B cell (primary cell): Measurements from ENCODE around the gene ITIH2. TPM values are rescaled to one million over a fixed set of nuclear protein-coding genes. Genes with fewer than 3 reads are reported as not detected.

Source experiments
- ATAC-seq: fragments of 200-7000 bp; cut with Tn5 transposase; one replicate; pipeline ENCODE4 v1.10.0; 2021; ENCODE audit warnings: low read depth, mild to moderate bottlenecking, moderate number of reproducible peaks, moderate library complexity
- CTCF ChIA-PET: fragments of 350-600 bp; sonication (Branson Sonifier 250); formaldehyde crosslinking; loops from one replicate; lab custom pipeline; 2021; ENCODE audit warnings: antibody characterized with exemption, inconsistent platforms; lab: Charles Lee
- POLR2A ChIA-PET: fragments of 350-600 bp; sonication (Branson Sonifier 250); formaldehyde crosslinking; loops from one replicate; lab custom pipeline; 2021; ENCODE audit warnings: antibody characterized with exemption; lab: Charles Lee
- DNase-seq: peaks from one replicate; pipeline ENCODE4 v3.0.0; 2013
- H2AFZ ChIP-seq: 2 replicates; pipeline ENCODE4 v1.6.1; 2012; ENCODE audit warnings: mild to moderate bottlenecking, low read depth, low read length; ENCODE audit not compliant: insufficient read depth, poor library complexity, severe bottlenecking
- H3K27ac ChIP-seq, 2 donors: 1 replicate in 1 of 2; 2 replicates in 1 of 2; pipeline ENCODE4 v1.5.1; 2012 to 2013; ENCODE audit warnings: low read length in 2 of 2, mild to moderate bottlenecking in 2 of 2, moderate library complexity in 1 of 2
- H3K27me3 ChIP-seq, 4 experiments: fragments of 200-600 bp in 1 of 4; sonication (generic) in 1 of 4; replicated peaks in 1 of 4; 1 replicate in 2 of 4; 2 replicates in 2 of 4; pipeline versions ENCODE4 v1.6.1 to v1.7.0; 2013 to 2016; ENCODE audit warnings: low read length in 3 of 4, mild to moderate bottlenecking in 2 of 4, mixed read lengths in 1 of 4, moderate library complexity in 1 of 4; ENCODE audit not compliant: insufficient read depth in 4 of 4, control insufficient read depth in 3 of 4; ENCODE audit errors: control extremely low read depth in 1 of 4
- H3K36me3 ChIP-seq, 2 experiments: replicated peaks in 1 of 2; 1 replicate in 1 of 2; 2 replicates in 1 of 2; pipeline versions ENCODE4 v1.6.1 to v1.7.1; 2013; ENCODE audit warnings: low read length in 1 of 2; ENCODE audit not compliant: insufficient read depth in 2 of 2, control insufficient read depth in 1 of 2; ENCODE audit errors: control extremely low read depth in 1 of 2, extremely low read depth in 1 of 2
- H3K4me1 ChIP-seq, 2 donors: fragments of 200-600 bp in 1 of 2; sonication (generic) in 1 of 2; 1 replicate in 1 of 2; 2 replicates in 1 of 2; pipeline versions ENCODE4 v1.5.1 to v1.6.1; 2013 to 2017; ENCODE audit warnings: low read length in 2 of 2; ENCODE audit not compliant: control insufficient read depth in 2 of 2, insufficient read depth in 2 of 2
- H3K4me2 ChIP-seq: replicated peaks from 2 replicates; pipeline ENCODE3; 2012; ENCODE audit warnings: mild to moderate bottlenecking, low read depth, low read length; ENCODE audit not compliant: poor library complexity, severe bottlenecking
- H3K4me3 ChIP-seq, 5 experiments: fragments of 200-600 bp in 1 of 5; sonication (generic) in 1 of 5; 1 replicate in 3 of 5; 2 replicates in 2 of 5; pipeline versions ENCODE4 v1.5.1 to v1.7.0; 2011 to 2016; ENCODE audit warnings: low read length in 4 of 5, mild to moderate bottlenecking in 4 of 5, low read depth in 2 of 5, control low read depth in 1 of 5, moderate library complexity in 1 of 5; ENCODE audit not compliant: insufficient read depth in 1 of 5; ENCODE audit errors: control extremely low read depth in 1 of 5, extremely low read depth in 1 of 5
- H3K79me2 ChIP-seq: fragments of 200-600 bp; sonication (generic); one replicate; pipeline ENCODE4 v1.6.0; 2016; ENCODE audit warnings: low read length; ENCODE audit not compliant: control insufficient read depth, insufficient read depth
- H3K9ac ChIP-seq: fragments of 200-600 bp; sonication (generic); 2 replicates; pipeline ENCODE4 v1.6.1; 2017; ENCODE audit warnings: mild to moderate bottlenecking, low read length, moderate library complexity
- H3K9me3 ChIP-seq, 3 donors: one replicate each; pipeline versions ENCODE4 v1.6.1 to v1.7.1; 2013; ENCODE audit warnings: low read length in 2 of 3; ENCODE audit not compliant: control insufficient read depth in 2 of 3, insufficient read depth in 1 of 3; ENCODE audit errors: control extremely low read depth in 1 of 3
- H4K20me1 ChIP-seq: 2 replicates; pipeline ENCODE4 v1.6.0; 2012; ENCODE audit warnings: mild to moderate bottlenecking, low read length; ENCODE audit not compliant: insufficient read depth, control insufficient read depth, poor library complexity, severe bottlenecking
- H3K27ac Mint-ChIP-seq: one replicate; pipeline ENCODE4 v1.8.0; 2021; ENCODE audit warnings: mixed read lengths
- H3K27me3 Mint-ChIP-seq: one replicate; pipeline ENCODE4 v1.8.0; 2021; ENCODE audit warnings: mixed read lengths
- H3K4me1 Mint-ChIP-seq: one replicate; pipeline ENCODE4 v1.8.0; 2021; ENCODE audit warnings: mixed read lengths
- H3K4me3 Mint-ChIP-seq: one replicate; pipeline ENCODE4 v1.8.0; 2021; ENCODE audit warnings: mixed read lengths
- H3K9me3 Mint-ChIP-seq: one replicate; pipeline ENCODE4 v1.8.0; 2022; ENCODE audit warnings: mixed read lengths; ENCODE audit not compliant: insufficient read depth
- CTCF ChIP-seq: fragments of 200-600 bp; IDR thresholded peaks from one replicate; pipeline ENCODE4 v1.8.0; 2022; ENCODE audit warnings: antibody characterized with exemption, mild to moderate bottlenecking
- EZH2 ChIP-seq: IDR thresholded peaks from 2 replicates; pipeline ENCODE4 v1.6.1; 2012; ENCODE audit warnings: borderline replicate concordance, low read depth, mild to moderate bottlenecking, moderate library complexity, low read length; ENCODE audit not compliant: insufficient read depth, poor library complexity, severe bottlenecking
- WGBS: methylation state at CpG from one replicate; pipeline ENCODE4 v1.1.5; 2013; ENCODE audit warnings: missing lambda C conversion rate; ENCODE audit not compliant: insufficient coverage; 5-methylcytosine and 5-hydroxymethylcytosine counted together
- intact Hi-C: fragments of 100-400 bp; cut with micrococcal nuclease; formaldehyde crosslinking; loops from one replicate; pipeline ENCODE4 v1.10.0; 2022
- polyA plus RNA-seq: library from polyadenylated mRNA; depleted of rRNA; stranded (reverse); fragments of >200 nt; gene quantifications from 2 replicates; pipeline ENCODE4 v1.2.3, GENCODE V29; 2012
- total RNA-seq, 2 donors: library from RNA; stranded (reverse); fragments of 120-200 nt in 1 of 2; gene quantifications; 1 replicate in 1 of 2; 2 replicates in 1 of 2; pipeline versions ENCODE4 v1.2.3 to v1.2.4, GENCODE V29; 2013 to 2022

ITIH2 gene
- total and polyA plus RNA-seq, 2 donors (not counting 1 experiment from before 2014, with no cell fraction given): not detected

- Mint-ChIP-seq H3K4me3 (no peak overlapping the region), H3K27ac (no peak overlapping the region), H3K27me3 (peaks cover 54% of the 10 kb centered on the region), H3K9me3 (no peaks in the 10 kb centered on the region), H3K4me1 (no peaks in the 10 kb centered on the region)
- Histone ChIP-seq H3K4me3 (no peak overlapping the region), H3K36me3 (no peaks in the 10 kb centered on the region), H3K4me2 (no peak overlapping the region), H2AFZ (no peak overlapping the region), H4K20me1 (no peaks in the 10 kb centered on the region), H3K9ac (no peak overlapping the region), H3K4me1 (no peaks in the 10 kb centered on the region), H3K9me3 (no peaks in the 10 kb centered on the region), H3K27me3 (peaks cover 0 to 4% (median 2%) of the 10 kb centered on the region in 4 experiments), H3K27ac (no peak overlapping the region), H3K79me2 (no peaks in the 10 kb centered on the region)
- 100% methylated on average over 1 of the region's 3 CpGs for WGBS
- TF ChIP-seq EZH2: no peak
- no peak for TF ChIP-seq CTCF
- ATAC-seq (no peak), DNase-seq (no peak)
- ChIA-PET POLR2A (no interaction called here), CTCF (interaction anchor here (0.7 kb wide), 1 partner anchor 1035 kb away, joined by 5 read pairs; no protein-coding TSS in a partner anchor)
- intact Hi-C loops: no loop called here
These were observed 2.2 kb downstream of the ITIH2 start for GRCh38 chr10:7705341-7705740.

GRCh38 chr10:7706534-7707073 lies 3.5 kb downstream of the ITIH2 start:
- WGBS: 80% methylated on average over 1 of the region's 4 CpGs
- Mint-ChIP-seq H3K27ac (no peak overlapping the region), H3K27me3 (peaks cover 52% of the 10 kb centered on the region), H3K4me3 (no peak overlapping the region), H3K9me3 (peaks cover 2% of the 10 kb centered on the region), H3K4me1 (no peaks in the 10 kb centered on the region)
- CTCF ChIA-PET: no interaction called here
- DNase-seq: no peak
- no peak for TF ChIP-seq CTCF
- no peak for TF ChIP-seq EZH2
- ATAC-seq: no peak
- H3K27ac ChIP-seq: no peak overlapping the region
- no peak overlapping the region for H3K9ac ChIP-seq
- no peaks in the 10 kb centered on the region for H3K36me3 ChIP-seq
- peaks cover 0 to 1% (median 0%) of the 10 kb centered on the region in 3 donors for H3K9me3 ChIP-seq
- no peaks in the 10 kb centered on the region for H3K79me2 ChIP-seq
- H4K20me1 ChIP-seq: no peaks in the 10 kb centered on the region
- intact Hi-C loops: no loop called here
- no peak overlapping the region for H2AFZ ChIP-seq
- no peak overlapping the region for H3K4me3 ChIP-seq
- H3K4me2 ChIP-seq: no peak overlapping the region
- POLR2A ChIA-PET: no interaction called here
- peaks cover 0 to 4% (median 2%) of the 10 kb centered on the region in 4 experiments for H3K27me3 ChIP-seq
- H3K4me1 ChIP-seq: no peaks in the 10 kb centered on the region
